Chondrocyte (in vitro differentiated cells): ENCODE measurements around the gene STAT3. TPM values are rescaled to one million over a fixed set of nuclear protein-coding genes. Genes with fewer than 3 reads are reported as not detected.
A peak's percentile ranks its signal among the peaks of the same experiment; 100 is the strongest.

Experiments used
- DNase-seq: peaks from one replicate; pipeline ENCODE4 v3.0.0; 2021; ENCODE audit warnings: mixed read lengths, low spot score
- H3K27ac Mint-ChIP-seq: one replicate; pipeline ENCODE4 v1.8.0; 2021; ENCODE audit warnings: mild to moderate bottlenecking, moderate library complexity, mixed read lengths; ENCODE audit not compliant: unreplicated experiment
- H3K27me3 Mint-ChIP-seq: 2 replicates; pipeline ENCODE4 v1.8.0; 2021; ENCODE audit warnings: low read depth, mixed read lengths
- H3K36me3 Mint-ChIP-seq: 2 replicates; pipeline ENCODE4 v1.8.0; 2021; ENCODE audit warnings: low read depth, mixed read lengths
- H3K4me1 Mint-ChIP-seq: 2 replicates; pipeline ENCODE4 v1.8.0; 2021; ENCODE audit warnings: low read depth, mild to moderate bottlenecking, mixed read lengths
- H3K4me3 Mint-ChIP-seq: one replicate; pipeline ENCODE4 v1.8.0; 2021; ENCODE audit warnings: mild to moderate bottlenecking, moderate library complexity, mixed read lengths; ENCODE audit not compliant: unreplicated experiment
- H3K9me3 Mint-ChIP-seq: 2 replicates; pipeline ENCODE4 v1.8.0; 2021; ENCODE audit warnings: low read depth, mixed read lengths
- long read RNA-seq: library from polyadenylated mRNA; stranded (forward); transcript quantifications from one replicate; pipeline ENCODE4 v2.0.0, GENCODE V29; 2021
- total RNA-seq: library from RNA; stranded (reverse); gene quantifications from 3 replicates; pipeline ENCODE4 v1.2.1, GENCODE V29; 2021
- TF ChIP-seq, protein P1 (sequence below): fragments of 200-600 bp; sonication (generic); IDR thresholded peaks from 2 replicates; pipeline ENCODE4 v1.5.0; 2021; ENCODE audit warnings: antibody characterized with exemption, mild to moderate bottlenecking, moderate library complexity

STAT3 gene
- 164 to 203 TPM (median 164 TPM) in 3 replicates for total RNA-seq
- long read RNA-seq, full-length matches to known transcripts: 144 of 240 reads
- long read RNA-seq, partial matches to known transcripts: 12 of 240 reads
- long read RNA-seq, other reads (novel, unspliced or antisense): 84 of 240 reads

DNA sequence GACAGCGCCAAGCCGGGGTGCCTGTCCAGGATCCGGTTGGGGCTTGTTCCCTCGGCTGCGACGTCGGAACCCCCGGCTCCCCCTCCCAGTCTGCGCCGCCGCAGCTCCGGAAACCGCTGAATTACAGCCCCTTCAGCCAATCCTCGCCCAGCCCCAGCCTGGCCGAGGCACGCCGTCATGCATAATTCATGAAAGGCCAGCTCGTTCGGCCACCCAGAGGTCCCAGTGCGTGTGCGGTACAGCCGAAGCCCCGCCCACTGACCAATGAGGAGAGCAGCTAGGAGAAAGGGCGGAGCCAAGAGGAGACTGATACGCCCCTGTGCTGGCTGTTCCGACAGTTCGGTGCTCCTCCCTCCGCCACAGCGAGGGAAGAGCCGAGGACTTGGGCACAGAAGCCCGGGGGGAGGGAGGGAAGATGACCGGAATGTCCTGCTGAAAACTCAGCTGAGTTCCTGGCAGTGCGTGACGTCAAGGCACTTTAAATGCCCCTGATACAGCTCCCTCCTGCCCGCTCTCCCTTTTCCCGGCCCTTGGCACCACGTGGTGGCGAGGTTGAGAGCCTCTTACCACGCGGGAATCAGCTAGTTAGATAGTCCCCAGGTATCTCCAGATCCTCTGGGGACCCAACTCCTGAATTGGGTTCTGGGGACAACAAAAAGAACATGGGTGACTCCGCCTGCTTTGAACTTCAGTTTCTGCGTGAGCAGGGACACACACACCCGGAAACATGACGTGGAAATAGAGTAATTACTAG lies at the start of gene STAT3:
Gene STAT3 (minus strand): TSS at position 62 of the 754 bp plus-strand sequence. CDS start 39,926 bp downstream, outside the sequence.
- peaks cover 36% of the 10 kb centered on the region for H3K4me1 Mint-ChIP-seq
- TF ChIP-seq, protein P1, sequence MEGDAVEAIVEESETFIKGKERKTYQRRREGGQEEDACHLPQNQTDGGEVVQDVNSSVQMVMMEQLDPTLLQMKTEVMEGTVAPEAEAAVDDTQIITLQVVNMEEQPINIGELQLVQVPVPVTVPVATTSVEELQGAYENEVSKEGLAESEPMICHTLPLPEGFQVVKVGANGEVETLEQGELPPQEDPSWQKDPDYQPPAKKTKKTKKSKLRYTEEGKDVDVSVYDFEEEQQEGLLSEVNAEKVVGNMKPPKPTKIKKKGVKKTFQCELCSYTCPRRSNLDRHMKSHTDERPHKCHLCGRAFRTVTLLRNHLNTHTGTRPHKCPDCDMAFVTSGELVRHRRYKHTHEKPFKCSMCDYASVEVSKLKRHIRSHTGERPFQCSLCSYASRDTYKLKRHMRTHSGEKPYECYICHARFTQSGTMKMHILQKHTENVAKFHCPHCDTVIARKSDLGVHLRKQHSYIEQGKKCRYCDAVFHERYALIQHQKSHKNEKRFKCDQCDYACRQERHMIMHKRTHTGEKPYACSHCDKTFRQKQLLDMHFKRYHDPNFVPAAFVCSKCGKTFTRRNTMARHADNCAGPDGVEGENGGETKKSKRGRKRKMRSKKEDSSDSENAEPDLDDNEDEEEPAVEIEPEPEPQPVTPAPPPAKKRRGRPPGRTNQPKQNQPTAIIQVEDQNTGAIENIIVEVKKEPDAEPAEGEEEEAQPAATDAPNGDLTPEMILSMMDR: peak; percentile 13
- no peaks in the 10 kb centered on the region for H3K27me3 Mint-ChIP-seq
- peak; percentile 100 for DNase-seq
- H3K27ac Mint-ChIP-seq: peak within 1 kb of the TSS; percentile 100
- peaks cover 1% of the 10 kb centered on the region for H3K36me3 Mint-ChIP-seq
- H3K4me3 Mint-ChIP-seq: peak within 1 kb of the TSS; percentile 92
- H3K9me3 Mint-ChIP-seq: no peaks in the 10 kb centered on the region

DNA sequence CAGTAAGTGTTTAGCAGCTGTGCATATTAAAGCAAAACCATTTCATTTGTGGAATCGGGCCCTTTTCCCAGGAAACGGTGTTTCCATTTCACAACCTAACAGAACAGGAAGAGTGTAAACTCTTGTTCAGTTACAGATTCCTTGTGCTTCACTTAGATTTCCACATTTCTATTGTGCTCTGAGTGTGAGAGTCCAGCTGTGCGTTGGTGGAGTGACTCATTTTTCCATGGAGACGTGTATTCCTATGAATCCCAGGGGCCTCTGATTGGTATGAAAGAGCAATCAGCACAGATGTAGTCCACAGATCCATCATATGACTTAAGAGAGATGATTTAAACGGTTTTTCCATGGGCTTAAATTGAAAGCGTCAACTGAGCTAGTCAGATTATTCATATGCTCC lies 48.1 kb upstream of the STAT3 start:
- H3K4me3 Mint-ChIP-seq: peak overlapping the region; percentile 3
- TF ChIP-seq, protein P1: no peak
- DNase-seq: no peak
- H3K36me3 Mint-ChIP-seq: no peaks in the 10 kb centered on the region
- no peaks in the 10 kb centered on the region for H3K27me3 Mint-ChIP-seq
- H3K9me3 Mint-ChIP-seq: no peaks in the 10 kb centered on the region
- peaks cover 16% of the 10 kb centered on the region for H3K4me1 Mint-ChIP-seq
- peak overlapping the region; percentile 86 for H3K27ac Mint-ChIP-seq

DNA sequence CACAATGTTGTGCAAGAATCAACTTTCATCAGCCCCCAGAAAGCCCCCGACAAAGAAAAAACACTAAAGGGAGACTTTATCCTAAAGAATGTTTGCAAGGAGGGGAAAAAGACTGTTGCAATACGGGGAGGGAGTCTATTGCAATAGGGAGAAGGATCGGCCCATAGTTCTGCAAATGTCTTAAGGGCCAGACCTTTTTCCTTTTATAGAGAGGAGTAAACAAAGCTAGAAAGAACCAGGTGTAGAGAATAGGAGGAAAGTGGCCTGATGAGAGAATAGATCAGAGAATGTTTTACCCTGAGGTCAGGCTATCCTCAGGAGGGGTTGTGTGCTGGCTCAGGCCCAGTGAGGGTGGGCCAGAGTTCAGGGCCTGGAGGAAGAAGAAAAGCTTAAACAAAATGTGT lies 43.5 kb upstream of the STAT3 start:
- H3K36me3 Mint-ChIP-seq: no peaks in the 10 kb centered on the region
- TF ChIP-seq, protein P1: no peak
- no peaks in the 10 kb centered on the region for H3K27me3 Mint-ChIP-seq
- no peak overlapping the region for H3K4me3 Mint-ChIP-seq
- H3K27ac Mint-ChIP-seq: no peak overlapping the region
- peaks cover 36% of the 10 kb centered on the region for H3K4me1 Mint-ChIP-seq
- DNase-seq: no peak
- no peaks in the 10 kb centered on the region for H3K9me3 Mint-ChIP-seq

DNA sequence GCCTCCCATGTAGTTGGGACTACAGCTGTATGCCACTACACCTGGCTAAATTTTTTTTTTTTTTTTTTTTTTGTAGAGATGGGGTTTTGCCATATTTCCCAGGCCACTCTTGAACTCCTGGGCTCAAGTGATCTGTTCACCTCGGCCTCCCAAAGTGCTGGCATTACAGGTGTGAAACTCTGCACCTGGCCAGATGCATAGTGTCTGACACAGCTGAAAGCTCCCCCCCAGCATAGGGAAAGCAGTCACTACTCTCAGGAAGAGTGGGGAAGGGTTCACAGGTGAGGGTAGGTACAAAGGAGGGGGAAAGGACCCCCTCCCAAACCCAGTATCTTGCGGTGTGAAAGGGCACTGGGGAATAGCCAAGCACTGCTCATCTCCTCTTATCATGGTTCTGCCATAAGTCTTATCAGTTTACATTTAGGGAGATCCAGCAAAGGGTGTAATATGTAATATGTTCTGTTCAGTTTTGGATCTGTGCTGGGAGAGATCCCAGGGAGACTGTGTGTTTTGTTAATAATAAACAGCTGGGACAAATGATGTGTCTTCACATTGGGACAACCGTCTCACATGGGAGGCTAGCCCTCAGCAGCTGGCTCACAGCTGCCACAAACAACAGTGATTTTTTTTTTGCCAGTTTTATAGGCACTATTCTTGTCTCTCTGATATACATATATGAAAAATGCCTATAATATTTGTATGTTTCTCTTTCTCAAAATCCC lies 41.6 kb upstream of the STAT3 start:
- DNase-seq: no peak
- no peaks in the 10 kb centered on the region for H3K36me3 Mint-ChIP-seq
- H3K27ac Mint-ChIP-seq: no peak overlapping the region
- H3K9me3 Mint-ChIP-seq: no peaks in the 10 kb centered on the region
- no peaks in the 10 kb centered on the region for H3K27me3 Mint-ChIP-seq
- TF ChIP-seq, protein P1: no peak
- H3K4me3 Mint-ChIP-seq: no peak overlapping the region
- peaks cover 35% of the 10 kb centered on the region for H3K4me1 Mint-ChIP-seq
